ENCODE results near the gene MTX1.
"Not testable (repeated sequence)": the region's sequence is repeated elsewhere in the genome, so short reads cannot be mapped to it uniquely, and the experiment has no call there.

Gene MTX1, protein sequence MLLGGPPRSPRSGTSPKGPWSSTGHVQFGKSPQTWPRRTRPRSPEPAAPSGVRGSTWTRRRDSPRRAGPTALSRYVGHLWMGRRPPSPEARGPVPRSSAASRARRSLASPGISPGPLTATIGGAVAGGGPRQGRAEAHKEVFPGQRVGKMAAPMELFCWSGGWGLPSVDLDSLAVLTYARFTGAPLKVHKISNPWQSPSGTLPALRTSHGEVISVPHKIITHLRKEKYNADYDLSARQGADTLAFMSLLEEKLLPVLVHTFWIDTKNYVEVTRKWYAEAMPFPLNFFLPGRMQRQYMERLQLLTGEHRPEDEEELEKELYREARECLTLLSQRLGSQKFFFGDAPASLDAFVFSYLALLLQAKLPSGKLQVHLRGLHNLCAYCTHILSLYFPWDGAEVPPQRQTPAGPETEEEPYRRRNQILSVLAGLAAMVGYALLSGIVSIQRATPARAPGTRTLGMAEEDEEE

DNA sequence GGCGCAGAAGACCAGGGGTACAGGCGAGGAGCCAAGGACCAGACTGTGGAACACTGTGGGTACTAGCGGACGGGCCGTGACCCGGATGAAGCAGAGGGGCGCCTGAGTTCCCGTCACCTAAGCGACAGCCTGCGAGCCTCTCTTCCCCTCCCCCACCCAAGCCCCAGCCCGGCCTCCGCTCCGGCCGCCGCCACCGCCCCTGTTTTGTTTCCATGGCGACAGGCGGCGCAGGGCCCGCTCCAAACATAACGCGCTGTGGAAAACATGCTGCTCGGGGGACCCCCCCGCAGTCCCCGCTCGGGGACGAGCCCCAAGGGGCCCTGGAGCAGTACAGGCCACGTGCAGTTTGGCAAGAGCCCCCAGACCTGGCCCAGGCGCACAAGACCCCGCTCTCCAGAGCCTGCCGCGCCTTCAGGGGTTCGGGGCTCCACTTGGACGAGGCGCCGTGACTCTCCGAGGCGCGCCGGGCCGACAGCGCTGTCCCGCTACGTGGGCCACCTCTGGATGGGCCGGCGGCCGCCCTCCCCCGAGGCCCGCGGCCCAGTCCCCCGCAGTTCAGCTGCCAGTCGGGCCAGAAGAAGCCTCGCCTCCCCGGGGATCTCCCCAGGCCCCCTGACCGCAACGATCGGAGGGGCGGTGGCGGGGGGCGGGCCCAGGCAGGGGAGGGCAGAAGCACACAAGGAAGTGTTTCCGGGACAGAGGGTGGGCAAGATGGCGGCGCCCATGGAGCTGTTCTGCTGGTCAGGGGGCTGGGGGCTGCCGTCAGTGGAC is at the start of gene MTX1:
Gene MTX1, plus strand, starts transcription at position 155 of the 771 bp plus-strand sequence. Its CDS starts 110 bp downstream, at position 265.
- DNase-seq (ENCODE audit: low read depth) = peak; percentile 85

DNA sequence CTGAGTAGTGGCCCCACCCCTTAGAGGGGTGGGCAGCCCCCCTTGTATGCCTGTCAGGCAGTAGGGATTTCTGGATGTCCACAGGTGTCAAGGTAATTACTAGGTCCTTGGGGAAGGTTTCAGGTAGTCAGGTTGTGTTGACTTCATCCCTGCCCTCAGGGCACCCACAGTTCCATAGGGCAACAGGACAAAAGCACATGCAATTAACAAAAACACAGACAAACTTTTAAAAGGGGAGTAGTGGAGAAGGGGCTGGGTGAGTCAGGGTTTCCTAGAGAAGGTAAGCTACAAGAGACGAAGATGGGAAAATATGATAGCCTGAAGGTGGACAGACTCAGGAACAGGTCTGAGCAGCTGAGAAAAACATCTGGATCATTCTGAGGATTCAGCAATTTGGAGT is 49.5 kb upstream of the MTX1 start:
- no peak for DNase-seq (ENCODE audit: low read depth)

DNA sequence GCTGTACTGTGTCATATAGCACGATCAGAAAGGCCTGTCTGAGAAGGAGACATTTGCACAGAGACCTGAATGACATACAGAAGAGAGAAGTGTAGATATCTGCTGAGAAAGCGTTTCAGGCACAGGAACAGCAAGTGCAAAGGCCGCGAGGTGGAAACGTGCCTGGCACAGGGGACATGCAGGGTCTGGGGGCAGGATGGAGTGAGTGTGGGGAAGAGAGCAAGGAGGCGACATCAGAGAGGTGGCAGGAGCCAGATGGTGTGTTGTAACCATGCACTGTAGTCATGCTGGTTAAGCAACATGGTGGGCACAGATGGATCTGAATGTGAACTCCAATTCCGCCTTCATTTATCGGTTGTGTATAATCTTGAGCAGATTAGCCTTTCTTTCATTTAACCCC is 48.4 kb upstream of the MTX1 start:
- DNase-seq (ENCODE audit: low read depth) = no peak

DNA sequence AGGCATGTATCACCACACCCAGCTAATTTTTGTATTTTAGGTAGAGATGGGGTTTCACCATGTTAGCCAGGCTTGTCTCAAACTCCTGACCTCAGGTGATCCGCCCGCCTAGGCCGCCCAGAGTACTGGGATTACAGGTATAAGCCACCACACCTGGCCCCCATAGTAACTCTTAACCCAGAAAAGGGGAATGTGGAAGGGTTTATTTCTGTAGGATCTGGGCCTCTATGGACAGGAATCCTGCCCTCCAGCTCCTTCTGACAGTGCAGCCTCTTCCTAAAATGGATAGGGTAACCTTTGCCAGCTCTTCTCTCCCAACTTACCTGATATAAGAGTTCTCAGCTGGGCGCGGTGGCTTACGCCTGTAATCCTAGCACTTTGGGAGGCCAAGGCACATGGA is 45.9 kb upstream of the MTX1 start:
- DNase-seq (ENCODE audit: low read depth) = not testable (repeated sequence)

DNA sequence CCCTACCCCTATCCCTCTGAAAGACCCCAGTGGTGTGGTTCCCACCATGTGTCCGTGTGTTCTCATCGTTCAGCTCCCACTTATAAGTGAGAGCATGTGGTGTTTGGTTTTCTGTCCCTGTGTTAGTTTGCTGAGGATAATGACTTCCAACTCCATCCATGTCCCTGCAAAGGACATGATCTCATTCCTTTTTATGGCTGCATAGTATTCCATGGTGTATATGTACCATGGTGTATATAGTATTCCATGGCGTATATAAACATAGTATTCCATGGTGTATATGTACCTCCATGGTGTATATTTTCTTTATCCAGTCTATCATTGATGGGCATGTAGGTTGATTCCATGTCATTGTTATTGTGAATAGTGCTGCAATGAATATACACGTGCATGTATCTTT is 44.7 kb upstream of the MTX1 start:
- not testable (repeated sequence) for DNase-seq (ENCODE audit: low read depth)

DNA sequence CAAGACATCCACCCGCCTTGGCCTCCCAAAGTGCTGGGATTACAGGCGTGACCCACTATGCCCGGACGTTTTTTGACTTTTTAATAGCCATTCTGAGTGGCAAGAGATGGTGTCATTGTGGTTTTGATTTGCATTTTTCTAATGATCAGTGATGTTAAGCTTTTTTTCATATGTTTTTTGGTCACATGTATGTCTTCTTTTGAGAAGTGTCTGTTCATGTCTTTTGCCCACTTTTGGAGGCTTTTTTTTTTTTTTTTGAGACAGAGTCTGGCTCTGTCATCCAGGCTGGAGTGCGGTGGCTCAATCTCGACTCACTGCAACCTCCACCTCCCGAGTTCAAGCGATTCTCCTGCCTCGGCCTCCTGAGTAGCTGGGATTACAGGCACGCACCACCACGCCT is 43.9 kb upstream of the MTX1 start:
- not testable (repeated sequence) for DNase-seq (ENCODE audit: low read depth)

DNA sequence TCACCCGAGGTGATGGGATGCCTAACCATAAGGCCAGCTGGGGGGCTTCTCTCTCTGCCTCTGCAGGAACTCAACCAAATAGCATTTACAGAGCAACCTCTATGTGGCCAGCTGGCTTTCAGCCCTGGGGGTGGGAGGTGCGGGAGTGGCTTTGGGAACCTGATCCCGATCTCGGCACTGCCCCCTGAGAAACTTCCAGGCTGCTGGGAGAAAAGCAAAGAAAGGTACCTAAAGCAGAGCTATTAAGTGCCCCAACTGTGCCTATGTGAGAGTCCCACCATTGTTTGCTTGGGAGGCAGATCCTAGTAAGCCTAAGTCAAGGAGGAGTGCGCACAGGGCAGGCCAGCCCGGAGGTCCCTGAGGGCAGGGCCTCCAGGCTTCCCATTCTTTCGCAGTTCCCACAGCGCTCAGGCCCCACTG is 42.4 kb upstream of the MTX1 start:
- DNase-seq (ENCODE audit: low read depth) = no peak

DNA sequence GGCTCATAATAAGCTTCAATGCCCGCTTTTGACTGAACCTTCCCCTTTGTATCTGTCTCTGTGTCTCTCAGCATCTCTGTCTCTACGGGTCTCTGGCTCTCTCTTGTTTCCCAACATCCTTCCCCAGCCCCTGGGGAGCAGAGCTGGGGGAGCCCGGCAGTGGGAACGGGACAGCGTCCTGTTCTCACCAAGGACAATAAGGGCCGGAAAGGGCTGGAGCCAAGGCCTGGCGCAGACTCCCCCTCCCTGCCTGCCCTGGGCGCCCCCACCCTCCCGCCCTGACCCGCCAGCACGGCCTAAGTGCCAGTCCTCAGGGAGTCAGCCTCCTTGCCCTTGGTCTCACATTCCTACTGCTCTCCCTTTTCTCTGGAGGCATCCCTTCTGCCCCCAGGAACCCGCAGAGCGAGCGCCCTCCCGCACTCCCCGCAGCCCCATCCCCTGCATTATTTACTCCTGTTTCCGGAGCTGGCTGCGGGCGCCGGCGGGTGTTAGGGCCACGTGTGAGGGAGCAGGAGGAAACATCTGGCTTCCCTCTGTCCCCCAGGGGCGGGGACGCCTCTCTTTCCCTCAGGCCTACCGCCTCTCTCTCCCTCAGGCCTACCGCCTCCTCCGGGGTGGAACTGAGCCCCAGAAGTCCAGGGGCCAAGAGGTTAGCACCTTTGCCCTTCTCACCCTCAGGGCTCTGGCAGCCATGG is 41.9 kb upstream of the MTX1 start:
- DNase-seq (ENCODE audit: low read depth) = no peak

DNA sequence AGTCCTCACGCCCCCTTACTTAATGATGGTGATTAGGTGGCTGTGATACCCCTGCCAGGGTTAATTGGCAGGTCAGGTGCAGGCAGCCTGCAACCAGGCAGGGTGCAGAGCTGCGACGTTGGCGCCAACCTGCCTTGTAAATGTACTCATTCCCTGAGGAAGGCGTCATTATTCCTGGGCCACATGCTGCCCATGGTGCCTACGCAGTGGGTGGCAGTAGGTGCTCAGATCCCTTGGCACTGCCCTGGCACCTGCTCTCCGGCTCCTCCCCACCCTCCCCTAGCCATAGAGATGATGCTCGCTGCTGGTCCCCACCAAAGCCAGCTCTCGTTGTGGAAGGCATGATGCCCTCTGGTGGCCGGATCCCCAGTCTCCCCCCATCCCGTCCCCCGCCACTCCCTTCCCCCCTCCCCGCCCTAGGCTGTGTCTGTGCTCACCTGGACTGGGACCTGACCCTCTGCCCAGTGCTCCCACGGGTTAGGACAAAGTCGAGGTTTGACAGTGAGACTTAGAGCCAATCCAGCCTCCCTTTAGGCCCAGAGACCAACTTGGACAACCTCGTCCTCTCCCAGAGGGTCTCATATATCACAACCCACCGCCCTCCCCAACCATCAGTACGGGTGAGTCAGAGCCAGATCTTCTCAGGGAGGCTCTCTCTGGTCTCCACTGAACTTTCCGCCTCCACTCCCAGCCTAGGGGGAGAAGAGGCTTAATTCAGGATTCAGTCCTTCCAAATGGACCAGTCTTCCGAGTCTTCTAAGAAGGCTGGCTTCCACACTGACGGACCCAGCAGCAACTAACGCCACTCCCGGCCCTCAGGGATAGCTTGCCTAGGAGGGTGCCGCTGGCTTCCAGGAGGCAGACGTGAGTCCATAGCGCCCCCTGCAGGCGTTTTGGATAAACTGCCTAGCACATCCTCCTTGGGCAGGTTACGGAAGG is 41.1 kb upstream of the MTX1 start:
- DNase-seq (ENCODE audit: low read depth) = peak; percentile 75

DNA sequence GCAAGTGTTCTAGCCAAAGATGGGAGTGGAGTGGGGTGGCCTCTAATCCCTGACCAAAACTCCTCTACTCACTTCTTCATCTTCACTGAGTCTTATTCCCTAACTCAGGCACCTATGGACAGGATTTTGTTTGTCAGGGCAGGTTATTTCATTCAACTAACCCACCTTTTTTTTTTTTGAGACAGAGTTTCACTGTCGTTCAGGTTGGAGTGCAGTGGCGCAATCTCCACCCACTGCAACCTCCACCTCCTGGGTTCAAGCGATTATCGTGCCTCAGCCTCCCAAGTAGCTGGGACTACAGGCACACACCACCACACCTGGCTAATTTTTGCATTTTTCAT is 40.4 kb upstream of the MTX1 start:
- DNase-seq (ENCODE audit: low read depth) = not testable (repeated sequence)

DNA sequence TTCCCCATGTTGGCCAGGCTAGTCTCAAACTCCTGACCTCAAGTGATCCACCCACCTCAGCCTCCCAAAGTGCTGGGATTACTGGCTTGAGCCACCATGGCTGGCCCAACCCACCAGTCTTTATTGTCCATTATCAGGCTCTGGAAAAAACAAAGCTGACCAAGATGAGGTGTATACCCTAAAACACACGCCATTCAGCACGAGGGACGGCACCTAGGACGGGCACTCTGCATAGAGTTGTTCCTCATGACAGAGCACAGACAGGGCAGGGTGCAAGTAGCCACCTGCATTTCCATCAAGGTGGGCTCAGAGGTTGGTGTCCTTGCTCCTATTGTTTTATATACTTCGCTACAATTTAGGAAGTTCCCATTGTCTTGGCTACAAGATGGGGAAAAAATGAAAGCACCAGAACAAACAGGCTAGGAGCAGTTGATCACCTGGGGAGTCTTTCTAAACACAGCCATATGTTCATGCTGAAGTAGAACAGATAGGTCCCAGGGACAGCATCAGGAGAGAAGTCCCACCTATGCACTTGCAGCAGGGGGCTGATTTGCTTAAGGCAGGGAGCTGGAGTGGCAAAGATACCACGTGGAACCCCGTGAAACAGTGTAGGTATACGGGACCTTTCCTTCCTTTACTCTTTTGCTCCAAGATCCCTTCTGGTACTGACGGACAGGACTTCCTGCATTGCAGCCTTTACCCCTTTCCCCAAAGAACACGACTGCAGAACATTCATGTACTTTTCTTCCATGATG is 39.9 kb upstream of the MTX1 start:
- DNase-seq (ENCODE audit: low read depth) = no peak

DNA sequence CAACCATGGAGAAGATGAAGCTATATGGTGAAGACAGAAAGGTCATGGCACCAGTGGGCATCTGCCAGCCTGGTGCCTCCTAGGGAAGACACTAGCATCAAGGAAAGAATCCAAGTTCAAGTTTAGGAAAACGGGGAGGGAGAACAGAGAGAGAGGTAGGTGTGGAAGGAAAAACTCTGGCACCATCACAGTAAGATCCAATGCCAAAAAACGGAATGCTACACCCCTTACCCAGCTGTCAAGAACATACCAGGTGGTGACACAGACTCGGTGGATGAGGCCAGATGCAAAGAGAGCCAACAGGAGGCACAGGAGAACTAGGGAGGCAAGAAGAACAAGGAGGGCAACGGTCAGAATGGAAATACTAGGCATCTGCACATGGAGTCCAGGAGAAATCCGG is 39.0 kb upstream of the MTX1 start:
- DNase-seq (ENCODE audit: low read depth) = no peak

DNA sequence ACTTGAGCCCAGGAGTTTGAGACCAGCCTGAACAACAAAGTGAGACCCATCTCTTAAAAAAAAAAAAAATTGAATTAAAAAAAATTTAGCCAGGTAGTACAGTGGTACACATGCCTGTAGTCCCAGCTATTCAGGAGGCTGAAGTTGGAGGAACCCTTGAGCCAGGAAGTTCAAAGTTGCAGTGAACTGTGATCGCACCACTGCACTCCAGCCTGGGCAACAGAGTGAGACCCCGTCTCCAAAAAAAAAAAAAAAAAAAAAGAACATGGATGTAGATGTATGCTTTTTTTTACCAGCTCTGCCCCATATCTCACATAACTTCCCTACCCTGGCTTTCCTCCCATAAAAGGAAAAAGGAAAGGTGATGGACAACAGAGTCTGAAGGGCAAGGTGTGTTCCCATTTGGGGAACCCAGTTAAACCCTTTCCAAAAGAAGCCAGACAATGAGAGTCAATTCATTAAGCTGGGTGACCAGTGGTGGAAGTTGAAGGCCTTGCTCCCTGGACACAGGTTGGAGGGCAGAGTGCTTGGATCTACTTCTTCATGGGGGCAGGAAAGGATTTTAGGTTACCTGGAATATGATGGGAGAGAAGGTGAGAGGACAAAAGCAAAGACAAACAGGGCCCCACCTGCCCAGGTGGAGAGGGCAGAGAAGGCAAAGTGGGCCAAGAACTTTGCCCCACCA is 38.3 kb upstream of the MTX1 start:
- no peak for DNase-seq (ENCODE audit: low read depth)

DNA sequence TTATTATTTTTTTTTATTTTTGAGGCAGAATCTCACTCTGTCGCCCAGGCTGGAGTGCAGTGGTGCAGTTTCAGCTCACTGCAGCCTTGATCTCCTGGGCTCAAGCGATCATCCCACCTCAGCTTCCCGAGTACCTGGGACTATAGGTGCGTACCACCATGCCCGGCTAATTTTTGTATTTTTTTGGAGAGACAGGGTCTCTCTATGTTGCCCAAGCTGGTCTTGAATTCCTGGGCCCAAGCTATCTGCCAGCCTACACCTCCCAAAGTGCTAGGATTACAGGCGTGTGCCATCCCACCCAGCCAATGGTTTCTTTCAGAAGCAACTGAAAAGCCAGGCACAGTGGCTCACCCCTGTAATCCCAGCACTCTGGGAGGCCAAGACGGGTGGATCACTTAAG is 37.7 kb upstream of the MTX1 start:
- DNase-seq (ENCODE audit: low read depth) = no peak

DNA sequence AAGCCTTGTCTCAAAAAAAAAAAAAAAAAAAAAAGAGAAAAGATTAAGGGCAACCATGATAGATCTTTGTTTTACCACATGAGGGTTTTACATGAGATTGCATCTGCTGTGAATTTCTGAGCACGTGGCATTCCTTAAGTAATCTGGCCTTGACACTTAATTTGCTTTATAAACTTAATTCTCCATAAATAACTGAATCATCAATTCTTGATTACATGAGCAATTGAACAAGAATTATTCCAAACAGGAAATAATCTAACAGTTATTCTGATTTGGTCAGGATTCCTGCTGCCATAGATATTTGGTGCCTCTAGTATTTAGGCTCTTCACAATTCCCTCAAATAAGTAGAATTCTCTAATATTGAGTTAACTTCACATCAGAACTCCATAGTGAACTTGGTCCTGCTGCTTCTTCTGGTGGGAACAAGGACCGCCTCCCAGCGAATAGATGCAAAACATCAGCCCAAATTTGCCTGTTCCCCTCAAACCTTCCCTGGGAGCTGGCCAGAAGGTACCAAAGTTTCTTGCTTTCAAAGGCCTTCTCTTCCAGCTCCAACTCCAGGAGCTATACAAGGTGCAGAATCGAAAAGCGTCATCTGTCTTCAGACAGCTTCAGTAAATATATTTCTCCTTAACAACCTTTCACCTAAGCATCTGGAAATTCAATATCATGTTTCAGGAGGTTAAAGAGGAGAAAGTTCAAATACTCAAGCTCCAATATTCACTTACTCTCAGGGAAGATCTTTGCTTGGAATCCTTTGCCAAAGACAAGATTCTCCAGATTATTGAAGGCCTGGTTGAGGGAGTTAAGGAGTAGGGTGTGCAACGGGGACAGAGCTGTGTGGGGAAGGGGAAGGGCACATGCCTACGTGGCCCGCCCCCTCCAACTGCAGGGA is 36.4 kb upstream of the MTX1 start:
- DNase-seq (ENCODE audit: low read depth) = no peak

DNA sequence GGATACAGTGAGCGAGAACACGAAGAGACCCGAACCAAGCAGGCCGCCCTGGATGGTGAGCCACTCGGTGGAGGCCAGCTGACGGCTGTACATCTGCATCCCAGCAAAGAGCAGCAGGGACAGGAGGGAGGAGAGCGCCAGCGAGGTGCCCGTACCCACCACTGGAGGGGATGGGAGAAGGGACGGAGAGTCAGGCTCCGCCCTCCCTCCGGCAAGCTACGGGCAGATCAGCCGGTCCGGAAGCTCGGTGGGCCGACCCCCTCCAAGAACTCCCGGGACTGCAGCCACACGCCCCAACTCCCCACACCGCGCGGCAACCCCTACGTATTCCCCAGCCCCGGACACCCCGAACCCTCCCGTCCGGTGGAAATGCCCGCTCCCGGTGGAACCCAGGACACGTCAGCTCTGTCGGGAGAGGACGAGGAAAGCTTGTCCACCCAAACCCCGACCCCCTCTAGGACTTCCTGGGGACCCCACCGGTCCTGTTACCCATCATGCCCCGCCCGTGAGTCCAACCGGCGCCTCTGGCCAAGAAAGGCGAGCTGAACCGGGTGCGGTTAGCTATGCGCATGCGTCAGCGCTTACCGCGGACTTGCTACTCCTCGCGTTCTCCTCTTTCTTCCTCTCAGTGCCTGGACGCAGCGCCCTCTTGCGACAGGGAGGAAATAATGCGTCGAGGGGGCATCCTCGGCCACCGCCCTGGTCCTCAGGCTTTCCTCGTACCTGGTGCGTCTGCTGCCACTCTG is 35.6 kb upstream of the MTX1 start, which contains the start of gene KRTCAP2:
Gene KRTCAP2, minus strand, starts transcription at position 573 of the 746 bp plus-strand sequence. Its CDS starts 80 bp downstream, at position 493.
- DNase-seq (ENCODE audit: low read depth) = peak; percentile 91

DNA sequence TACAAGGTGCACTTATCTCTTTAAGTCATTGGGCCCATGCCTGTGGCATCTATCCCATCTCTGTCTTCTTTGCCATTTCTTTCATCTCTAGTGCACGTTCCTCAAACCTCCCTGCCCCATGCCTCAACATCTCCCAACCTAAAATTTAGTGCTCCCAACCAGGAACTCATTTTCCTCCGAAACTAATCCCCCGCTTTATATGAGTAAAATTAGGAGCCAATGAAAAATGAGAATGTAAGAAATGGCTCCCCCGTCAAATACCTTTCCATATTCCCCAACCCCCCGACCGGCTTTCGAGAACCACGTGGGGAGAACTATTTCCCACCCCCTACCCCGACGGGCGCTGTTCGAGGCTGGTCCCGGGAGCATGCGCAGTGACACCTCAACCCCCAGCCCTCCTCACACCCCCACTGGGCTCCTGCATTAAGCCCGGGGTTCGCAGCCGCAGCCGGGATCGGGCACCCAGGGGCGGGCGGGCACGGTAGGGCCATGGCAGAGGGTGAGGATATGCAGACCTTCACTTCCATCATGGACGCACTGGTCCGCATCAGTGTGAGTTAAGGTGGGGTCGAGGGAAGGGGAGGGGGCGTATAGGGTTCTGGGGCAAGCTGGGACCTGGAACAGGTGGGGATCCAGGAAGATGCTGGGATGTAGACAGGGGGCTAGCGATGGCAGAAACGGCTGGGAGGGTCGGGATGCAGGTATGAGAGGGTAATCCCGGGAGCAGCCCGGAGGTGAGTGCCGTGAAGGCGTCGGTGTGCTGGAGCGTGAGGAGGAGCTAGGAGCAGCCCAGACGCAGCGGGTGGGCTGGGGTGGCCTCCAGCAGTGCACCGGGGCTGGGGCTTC is 34.8 kb upstream of the MTX1 start, which contains the start of gene TRIM46:
Gene TRIM46, plus strand, starts transcription at position 372 of the 846 bp plus-strand sequence. Its CDS starts 118 bp downstream, at position 490.
- DNase-seq (ENCODE audit: low read depth) = peak; percentile 58

All from stimulated activated CD8-positive, alpha-beta memory T cell treated with anti-CD3 and anti-CD28 coated beads, Interleukin-4, amount 100 ng/mL, for 24 hours (primary cell).